NCI-H69 (cell line): ENCODE data around the gene SUPT20H.
A peak's percentile ranks its signal among the peaks of the same experiment; 100 is the strongest.

ENCODE experiments used
- DNase-seq: peaks from one replicate; lab custom pipeline; 2025; lab: John Stamatoyannopoulos, UW

The SUPT20H gene

DNA sequence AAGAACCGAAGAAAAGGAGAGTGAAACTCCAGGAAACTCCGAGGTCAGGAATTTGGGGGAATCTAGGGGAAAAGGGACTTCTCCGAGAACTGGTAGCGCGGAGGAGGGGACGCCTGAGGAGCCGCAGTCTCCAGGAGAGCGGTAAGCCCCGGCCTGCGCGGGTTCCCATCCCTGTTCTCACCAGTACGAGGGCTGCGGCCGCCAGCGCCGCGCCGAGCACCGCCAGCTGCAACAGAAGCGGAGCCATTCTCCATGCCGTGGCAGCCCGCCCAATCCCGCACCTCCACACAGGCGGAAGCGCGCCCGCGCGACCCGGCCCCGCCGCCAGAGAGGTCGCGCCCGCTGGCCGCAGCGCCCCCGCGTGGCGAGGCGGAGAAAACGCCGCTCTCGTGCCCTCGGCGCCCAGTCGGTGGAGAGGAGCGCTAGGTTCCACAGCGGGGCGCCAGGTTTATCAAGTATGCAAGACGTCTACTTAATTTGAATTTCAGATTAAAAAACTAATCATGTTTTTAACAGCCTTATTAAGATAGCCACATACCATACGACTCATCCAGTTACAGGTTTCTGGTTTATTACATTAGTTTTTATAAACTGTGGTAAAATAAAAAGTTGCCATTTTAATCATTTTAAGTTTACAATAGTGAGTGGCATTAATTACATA, 60.3 kb downstream of the SUPT20H start, which contains the start of gene ALG5:
Gene ALG5 (minus strand): TSS at position 287 of the 661 bp plus-strand sequence. CDS start 40 bp downstream, at position 247.
- DNase-seq, result peak; percentile 90

DNA sequence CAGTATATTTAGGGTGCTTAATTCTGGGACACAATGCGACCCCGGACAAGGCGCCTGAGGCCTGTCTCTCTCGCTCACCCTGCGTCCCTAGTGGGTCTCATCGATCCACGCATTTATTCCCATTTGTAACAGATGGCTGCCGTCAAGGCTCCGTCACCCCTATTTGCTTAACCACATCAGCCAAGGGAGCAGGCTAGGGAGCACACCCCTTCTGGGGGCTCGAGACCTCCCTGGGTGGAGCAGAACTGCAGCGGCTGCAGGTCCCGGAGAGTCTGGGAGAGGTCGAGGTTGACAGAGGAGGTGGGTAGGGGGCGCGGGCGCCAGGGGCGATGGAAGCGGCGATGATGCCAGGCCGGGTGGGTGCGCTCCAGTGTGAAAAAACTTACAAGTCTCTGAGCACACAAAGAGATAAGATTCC, 60.9 kb downstream of the SUPT20H start:
- DNase-seq, result peak; percentile 28

DNA sequence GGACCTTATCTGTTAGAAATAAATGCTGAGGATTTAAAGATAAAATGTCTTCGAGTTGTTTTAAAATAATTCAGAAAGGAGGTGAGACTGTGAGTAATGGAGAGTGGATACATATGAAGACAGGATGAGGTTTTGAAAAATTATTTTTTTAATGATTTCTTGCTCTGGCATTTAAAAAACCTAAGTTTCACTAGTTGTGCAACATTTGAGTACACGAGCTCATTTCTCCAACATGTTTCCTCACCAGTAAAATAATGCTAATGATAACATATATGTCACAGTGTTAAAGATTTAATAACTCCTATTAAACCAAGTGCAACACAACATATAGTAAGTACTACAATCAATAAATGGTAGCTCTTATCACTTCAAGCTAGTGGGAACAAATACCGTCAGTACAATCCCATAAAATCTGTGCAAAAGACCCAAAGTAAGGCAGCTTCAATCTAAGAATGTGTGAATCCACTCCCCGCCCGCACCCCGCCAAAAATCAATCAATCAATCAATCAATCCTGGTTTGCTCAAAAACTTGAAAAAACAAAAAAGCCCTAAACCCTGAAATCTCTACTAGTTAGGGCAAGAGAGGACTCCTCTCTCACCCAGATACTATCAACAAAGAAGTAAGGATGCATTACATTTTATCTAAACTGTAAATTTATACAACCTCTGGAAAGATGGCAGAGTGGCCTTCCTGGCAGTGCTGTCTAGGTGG, 61.6 kb downstream of the SUPT20H start:
- no peak for DNase-seq

DNA sequence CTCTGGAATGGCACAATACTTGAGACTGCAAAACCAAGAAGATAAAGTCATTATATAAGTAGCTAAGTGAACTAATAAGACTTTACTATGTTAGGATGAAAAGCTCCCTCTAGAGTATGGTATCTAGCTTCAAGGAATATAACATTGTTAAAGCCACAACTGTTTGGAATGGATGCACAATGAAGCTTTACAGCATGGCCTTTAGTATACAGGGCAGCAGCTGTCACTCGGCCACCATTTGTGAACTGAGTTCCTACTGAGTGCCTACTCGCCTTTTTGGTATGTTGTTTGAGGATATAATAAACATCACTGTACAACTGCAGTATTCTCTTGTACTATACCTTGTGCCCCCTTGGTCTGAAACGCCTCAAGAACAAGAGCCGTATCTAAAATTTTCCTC, 67.1 kb downstream of the SUPT20H start:
- DNase-seq, result no peak

DNA sequence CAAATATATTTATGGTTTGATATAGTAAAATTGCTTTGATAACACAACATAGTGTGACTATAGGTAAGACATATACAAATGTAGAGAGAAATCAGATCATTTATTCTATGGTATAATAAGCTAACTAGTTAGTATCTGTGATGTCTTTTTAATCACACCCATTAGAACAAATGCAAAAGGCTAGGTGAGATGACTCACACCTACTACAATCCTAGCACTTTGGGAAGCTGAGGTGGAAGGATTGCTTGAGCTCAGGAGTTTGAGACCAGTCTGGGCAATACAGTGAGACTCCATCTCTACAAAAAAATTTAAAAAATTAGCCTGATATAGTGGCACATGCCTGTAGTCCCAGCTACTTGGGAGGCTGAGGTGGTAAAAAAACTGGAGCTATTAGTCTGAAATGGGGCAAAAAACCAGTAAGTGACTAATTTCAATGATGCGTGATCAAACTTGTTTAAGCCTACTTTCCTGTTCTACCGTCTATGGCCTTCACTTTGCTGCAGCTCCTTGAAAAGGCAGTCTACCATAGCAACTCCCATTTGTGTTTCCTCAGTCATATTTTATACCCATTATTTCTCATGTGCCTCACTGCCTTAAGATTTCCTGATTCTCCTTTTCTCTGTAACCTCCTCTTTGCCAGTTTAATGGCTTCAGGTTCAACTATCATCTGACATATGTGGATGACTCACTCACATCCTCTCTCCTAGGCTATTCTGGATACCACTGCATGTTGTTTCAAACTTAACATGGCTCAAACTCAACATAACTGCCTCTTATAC, 72.8 kb downstream of the SUPT20H start:
- no peak for DNase-seq

DNA sequence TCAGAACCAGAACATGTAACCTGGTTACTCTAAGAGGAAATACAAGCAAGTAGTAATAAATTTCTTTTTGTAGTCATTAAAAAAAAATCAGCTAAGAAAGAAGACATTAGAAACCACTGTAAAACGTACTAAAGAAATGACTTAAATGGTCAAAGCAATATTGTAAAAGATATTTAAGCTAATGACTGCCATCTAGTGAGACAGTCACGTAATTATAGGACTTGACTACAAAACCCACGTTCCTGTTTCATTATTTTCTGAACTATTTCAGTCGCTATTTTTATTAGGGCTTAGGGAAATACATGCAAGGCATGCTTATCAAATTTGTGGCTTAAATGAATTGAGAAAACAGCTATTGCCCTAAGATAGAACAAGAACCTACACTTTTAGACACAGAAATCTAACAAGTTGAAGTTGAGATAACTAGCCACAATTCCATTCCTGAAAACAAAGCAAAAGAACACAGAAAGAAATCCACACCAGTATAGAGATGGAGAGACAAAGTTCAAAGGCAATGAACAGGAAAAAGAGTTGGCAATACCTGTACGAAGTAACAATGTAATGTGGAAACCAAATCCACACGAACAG, 78.2 kb downstream of the SUPT20H start:
- DNase-seq, result peak; percentile 50

DNA sequence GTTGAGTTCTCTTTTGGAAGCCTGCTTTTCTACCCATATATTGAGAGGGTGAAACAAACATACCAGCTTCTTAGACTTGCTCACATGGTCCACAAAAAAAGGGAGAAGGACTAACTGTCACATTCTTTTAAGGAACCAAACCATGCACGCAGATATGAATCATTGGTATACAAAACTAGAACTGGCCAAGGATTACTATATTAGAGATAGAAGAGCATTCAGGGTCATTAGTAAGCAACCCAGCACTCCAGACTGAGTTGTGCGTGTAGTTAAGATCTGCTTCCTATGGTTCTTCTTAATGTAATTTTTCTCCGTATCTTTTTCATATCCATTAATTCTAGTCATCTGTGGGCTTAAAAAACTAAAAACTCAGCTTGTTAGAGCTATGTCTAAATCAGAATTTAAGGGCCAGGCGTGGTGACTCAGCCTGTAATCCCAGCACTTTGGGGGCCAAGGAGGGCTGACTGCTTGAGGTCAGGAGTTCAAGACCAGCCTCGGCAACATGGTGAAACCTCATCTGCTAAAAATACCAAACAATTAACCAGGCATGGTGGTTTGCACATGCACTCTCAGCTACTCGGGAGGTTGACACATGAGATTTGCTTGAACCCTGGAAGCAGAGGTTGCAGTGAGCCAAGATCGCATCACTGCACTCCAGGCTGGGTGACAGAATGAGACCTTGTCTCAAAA, 80.0 kb downstream of the SUPT20H start:
- DNase-seq, result no peak

DNA sequence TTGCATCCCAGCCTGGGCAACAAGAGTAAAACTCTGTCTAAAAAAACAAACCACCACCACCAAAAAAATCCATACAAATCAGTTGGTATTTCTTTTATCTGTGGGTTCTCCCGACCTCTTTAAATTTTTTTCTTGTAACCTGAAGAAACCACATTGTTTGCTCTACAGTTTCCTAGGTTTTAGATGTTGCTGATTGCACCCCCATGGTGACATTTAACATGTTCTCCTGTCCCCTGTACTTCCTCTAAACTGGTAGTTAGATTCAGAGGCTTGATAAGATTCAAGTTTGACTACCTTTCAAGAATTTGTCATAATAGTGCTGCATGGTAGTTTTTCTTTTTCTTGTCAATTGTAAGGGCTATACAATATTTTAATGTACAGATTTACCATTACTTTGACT, 84.3 kb downstream of the SUPT20H start:
- no peak for DNase-seq

DNA sequence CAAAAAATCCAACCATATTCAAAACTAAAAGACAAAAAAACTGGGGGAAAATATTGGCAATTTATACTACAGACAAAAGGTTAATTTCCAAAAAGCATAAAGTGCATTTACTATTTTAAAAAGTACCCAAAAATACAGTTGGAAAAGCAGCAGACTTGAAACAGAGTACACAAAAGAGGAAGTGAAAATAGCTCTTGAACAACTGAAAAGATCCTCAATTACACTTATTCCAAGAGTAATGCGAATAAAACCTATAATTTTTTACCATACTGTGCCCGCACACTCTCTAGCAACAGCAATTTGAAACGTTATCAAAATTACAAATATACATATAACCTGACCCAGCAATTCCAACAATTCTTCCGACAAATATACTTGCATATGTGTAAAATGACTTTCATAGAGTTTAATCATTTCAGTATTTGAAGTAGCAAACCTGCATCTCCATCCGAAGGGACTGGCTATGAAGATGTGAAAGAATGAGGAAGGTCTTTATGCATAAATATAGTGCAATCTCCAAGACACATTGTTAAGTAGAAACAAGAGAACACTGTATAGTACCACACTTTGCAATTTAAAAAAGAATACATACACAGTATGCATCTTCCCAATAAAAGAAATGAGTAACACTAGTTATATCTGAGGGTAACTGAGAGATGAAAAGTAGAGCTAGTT, 85.7 kb downstream of the SUPT20H start:
- DNase-seq, result no peak

DNA sequence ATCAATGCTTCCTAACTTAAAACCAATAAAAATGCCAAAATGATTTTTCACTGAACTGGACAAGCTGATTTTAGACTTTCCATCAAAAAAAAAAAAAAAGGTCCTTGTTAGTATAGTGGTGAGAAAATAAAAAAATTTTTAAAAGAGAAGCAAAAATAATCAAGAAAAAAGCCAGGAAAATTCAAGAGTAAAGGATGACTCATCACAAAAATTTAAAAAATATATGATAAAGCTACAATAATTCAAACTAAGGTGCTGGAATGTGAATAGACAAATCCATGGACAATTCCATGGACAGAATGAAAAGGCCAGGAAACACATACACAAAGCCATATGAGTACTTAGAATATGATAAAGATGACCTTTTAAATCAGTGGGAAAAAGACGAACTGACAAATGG, 86.5 kb downstream of the SUPT20H start:
- no peak for DNase-seq

DNA sequence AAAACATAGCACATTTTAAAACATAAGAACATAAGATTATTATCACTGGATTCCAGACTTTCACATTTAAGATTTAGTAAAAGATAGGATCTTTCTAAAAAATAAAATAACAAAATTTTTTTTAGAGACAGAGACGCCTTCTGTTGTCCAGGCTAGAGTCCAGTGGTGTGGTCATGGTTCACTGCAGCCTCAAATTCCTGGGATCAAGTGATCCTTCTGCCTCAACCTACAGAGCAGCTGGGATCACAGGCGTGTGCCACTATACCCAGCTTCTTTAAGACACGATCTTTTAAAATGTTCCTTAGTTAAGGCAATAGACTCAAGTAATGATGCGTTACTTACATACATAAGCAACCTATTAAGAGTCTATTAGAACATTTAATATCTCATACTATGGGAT, 93.1 kb downstream of the SUPT20H start:
- DNase-seq, result no peak

DNA sequence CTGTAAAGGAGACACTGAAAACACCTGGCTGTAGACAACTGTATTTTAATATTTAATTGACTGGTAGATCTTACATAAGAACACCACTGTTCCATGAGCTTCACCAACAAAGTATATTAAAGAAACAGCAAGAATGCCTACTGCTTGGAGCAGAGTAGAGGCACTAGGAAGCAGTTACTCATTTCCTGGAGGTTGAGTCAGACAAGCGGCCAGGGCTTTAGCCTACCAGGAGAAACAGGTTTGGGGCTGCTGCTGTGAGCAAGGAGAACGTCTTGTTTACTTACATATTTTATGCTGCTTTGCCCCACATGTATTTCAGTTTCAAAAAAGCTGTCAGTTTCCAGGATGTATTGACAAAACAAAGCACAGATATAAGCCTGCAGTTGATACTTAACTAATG, 93.7 kb downstream of the SUPT20H start:
- DNase-seq, result no peak

DNA sequence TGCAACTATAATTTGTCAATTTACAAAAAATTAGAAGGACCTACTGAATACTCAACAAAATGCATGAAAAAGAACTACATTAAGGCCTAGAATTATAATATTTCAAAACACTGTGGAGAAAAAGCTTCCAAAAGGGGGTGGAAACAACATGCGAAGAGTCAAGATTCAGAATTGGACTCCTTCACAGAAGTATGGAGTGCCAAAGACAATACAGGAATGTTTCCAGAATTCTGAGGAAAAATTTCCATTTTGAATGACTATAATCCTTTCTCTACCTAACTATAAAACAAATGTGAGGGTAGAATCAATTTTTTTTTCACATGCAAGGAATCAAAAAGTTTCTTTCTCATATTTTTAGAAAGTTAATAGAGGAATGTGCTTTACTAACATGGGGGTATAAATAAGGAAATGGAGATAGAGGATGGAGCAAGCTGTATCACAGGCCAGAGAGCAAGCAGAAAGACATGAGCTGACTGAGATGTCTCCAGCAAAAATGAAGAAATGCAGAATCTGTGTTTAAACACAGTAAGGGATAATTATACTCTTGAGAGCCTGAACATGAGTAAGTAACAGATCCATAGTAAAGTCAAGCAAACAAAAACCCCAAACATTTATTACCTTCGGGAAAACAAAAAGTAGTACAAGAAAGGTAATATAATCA, 99.9 kb downstream of the SUPT20H start:
- no peak for DNase-seq
